GM19372 (cell line): ENCODE data around the gene SREBF2.

Experiments used
- ATAC-seq: cut with Tn5 transposase; IDR thresholded peaks from one replicate; pipeline ENCODE4 v1.9.1; 2021; ENCODE audit warnings: mild to moderate bottlenecking, low read depth, moderate library complexity; ENCODE audit not compliant: unreplicated experiment

Gene SREBF2

DNA sequence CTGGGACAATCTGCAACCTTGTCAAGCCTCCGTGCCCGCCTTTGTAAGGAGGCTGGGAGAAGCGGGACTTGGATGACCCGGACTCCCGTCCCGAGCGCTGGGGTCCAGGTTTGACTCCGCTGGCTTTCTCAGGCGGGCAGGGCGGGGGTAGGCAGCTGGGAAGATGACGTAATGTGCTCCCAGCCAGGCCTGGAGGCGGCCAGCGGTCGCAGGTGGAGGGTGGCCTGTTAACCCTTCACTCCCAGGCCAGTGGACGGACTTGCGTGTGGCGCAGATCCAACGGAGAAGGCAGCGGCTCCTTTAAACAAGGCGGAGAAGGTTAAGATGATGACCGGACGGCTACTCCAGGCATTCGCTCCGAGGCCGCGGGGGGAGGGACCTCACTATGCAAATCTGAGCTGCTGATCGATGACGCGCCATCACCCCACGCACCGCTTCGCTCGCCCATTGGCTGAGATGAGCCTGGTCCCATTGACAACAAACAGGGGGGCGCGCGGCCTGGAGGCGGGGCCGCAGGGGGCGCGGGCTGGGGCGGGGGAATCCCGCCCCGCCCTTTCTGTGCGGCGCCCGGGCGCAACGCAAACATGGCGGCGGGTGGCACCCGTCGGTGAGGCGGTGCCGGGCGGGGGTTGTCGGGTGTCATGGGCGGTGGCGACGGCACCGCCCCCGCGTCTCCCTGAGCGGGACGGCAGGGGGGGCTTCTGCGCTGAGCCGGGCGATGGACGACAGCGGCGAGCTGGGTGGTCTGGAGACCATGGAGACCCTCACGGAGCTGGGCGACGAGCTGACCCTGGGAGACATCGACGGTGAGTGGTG lies at the start of gene SREBF2:
SREBF2 (plus strand) TSS at position 553 of the 816 bp plus-strand sequence; CDS start at position 719, 166 bp downstream.
- ATAC-seq: peak; percentile 82

DNA sequence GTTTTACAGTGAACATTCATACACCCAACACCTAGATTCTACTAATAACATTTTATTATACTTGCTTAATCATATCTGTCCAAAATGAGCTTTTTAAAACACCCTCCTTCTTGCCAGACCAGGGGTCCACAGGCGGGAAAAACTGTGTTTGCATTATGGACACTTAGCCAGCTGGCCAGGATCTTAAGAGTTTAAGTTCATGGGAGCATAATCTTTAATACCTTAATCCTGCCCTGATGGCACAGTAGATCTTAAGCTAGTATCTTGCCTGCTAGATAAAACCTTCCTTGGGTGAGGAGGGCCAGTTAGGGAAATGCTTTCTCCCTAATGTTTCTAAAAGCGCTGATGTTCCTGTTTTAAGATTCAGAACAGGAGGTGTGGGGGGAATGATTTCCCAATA lies 45.6 kb upstream of the SREBF2 start:
- no peak for ATAC-seq

DNA sequence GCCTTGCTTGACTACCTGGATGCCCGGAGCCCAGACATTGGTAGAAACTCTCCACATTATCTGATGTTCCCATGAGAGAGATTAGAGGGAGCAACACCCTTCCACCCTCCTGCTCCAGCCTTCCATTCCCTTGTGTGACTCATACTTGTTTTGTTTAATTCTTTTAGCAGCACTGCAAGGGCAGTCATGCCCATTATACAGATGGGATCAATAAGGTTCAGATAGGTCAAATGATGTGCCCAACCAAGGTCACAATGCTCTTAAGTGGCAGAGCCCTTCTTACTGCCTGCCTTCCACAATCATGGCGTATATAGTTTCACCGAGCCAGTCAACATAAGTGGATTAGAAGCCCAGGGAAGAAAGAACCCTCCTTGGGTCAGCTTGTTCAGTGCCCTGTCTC lies 39.0 kb upstream of the SREBF2 start:
- no peak for ATAC-seq

DNA sequence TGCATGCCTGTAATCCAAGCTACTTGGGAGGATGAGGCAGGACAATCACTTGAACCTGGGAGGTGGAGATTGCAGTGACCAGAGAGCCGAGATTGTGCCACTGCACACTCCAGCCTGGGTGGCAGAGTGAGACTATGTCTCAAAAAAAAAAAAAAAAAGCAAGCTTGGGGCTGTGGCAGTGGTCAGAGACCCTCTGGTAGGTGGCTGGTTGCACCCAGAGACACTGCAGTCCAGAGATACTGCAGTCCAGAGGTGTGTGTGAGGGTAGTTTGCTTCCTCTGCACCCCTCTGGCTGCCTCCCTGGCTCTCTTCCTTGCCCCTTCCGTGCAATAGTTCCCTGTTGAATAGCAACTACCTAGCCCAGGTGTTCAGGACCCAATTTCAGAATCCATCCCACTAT lies 34.2 kb upstream of the SREBF2 start:
- ATAC-seq: no peak

DNA sequence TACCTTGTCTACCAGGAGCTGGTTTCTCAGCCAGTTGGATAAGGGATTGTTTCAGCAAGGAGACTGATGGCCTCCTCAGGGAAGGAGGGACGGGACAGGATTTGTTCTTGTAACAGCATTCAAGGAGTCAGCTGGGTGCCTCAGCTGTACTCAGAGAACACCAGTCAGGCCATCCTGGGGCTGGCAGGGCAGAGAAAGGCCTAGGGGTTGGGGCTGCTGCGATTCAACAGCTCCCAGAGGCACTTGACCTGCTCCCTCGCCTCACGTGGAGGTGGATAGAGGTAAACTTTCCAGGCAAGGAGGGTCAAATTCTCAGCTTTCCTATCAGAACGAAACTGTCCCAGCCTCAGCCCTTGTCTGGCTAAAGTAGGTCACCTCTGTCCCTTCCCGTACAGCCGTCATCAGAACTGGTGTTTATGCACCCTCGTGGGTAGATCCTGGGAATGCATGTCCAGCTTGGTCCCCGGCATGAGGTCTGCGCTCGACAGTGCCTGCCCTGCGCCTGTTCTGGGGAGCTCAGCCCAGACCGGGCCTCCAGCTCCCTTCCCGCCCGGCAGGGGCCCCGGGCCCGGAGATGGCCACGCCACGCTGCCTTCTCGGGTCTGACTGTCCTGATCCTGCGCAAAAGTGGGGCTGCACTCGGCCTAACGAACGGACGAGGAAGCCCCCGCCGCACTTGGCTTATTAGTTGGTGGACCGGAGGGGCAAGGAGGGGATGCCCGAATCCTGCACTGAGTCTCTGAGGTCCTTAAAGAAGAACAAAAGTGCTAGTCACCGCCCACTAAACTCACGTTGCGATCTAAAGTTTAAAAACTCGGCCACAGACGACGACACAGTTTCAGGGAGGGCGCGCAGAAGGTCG lies 33.2 kb upstream of the SREBF2 start:
- ATAC-seq: peak; percentile 15

DNA sequence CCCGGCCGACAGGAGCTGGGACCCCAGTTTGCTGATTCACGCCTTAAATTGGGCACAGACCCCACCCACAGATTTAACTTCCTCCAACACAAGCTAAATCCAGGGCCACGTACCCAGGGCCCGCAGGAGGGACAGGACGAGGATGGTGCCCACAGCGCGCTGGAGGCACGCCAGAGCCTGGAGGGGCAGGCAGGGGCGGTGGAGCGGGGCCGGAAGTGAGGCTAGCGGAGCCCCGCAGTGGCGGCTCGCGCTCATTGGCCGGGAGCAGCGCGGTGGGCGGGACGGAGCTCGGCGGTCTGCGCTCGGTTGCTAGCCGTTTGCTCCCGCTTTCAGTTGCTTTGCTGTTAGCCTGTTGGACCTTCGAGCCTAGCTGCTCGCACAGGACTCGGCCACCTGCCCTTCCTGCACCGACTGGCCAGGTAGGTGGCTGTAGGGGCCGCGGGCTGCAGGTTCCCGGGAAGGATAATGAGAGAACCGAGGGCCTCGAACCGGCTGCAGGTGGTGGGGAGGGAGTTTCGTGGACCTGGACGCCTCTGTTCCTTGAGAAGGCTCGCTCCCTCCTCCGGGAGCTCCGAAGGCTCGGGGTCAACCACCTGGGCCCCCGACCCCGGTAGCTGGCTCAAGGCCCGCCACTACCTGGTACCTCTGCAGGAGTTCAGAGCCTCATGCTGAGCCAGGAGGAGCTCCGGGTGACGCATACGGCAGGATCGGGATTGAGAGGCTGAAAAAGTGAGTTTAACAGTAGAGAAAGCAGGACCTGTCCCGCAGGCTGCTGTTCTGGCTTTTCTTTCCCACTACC lies 32.4 kb upstream of the SREBF2 start, which contains the start of gene CCDC134:
CCDC134 (plus strand) TSS at position 332 of the 799 bp plus-strand sequence. CDS start 8,212 bp downstream, outside the sequence.
- ATAC-seq: peak; percentile 89

DNA sequence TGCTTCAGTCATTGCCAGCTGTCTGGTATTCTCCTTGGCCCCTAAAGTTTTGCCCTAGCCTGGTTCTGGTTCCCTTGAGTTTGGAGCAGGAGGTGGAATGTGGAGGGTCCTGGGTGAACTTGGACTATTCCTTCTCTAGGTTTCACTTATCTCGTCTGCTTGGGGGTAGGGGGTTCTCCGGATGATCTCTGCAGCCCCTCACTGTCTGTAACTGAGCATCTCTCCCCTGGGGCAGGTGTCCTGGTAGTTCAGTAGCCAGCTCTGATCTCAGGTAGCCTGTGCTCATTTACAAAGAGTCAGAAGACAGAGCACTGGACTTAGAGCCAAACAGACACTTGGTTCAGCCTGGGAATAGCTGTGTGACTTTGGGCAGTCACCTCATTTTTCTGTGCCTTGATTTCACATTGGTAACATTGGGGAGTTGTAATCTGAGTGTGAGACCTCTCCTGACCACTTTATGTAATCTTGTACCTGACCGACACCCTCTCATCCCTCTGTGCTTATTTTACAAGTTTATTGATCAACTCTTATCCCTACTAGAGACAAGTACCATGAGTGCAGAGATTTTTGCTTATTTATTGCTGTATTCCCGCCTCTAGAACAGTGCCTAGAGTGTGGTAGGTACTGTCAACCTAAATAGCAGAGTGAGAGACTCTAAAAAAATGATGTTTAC lies 31.6 kb upstream of the SREBF2 start:
- no peak for ATAC-seq

DNA sequence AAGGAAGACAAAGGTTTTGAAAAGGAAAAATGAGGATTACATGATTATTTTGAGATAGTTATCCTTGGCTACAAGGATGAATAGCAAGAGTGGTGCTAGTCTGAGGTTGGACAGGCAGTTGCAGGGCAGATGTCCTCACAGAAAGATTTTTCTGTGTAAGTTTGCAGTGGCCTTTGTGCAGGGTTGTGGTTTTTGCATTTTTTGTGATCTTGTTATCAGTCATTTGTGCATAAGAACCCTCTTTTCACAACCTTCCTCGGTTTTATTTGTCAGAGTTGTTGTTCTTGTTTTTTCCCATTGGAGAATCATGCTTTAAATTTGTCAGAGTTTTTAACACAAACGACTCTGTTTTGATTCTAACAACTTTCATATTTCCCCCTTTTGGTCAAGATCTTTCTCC lies 31.0 kb upstream of the SREBF2 start:
- ATAC-seq: no peak

DNA sequence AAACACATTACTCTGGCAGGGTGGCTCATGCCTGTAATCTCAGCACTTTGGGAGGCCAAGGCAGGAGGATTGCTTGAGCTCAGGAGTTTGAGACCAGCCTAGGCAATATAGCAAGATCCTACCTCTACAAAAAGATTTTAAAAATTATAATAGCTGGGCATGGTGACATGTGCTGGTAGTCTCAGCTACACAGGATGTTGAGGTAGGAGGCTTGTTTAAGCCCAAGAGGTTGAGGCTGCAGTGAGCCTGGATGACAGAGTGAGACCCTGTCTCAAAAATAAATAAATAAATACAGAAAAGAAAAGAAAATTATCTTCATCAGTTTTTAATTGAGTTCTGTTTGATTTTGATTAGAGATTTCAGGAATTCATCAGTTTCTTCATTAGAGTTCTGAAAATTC lies 27.3 kb upstream of the SREBF2 start:
- ATAC-seq: no peak

DNA sequence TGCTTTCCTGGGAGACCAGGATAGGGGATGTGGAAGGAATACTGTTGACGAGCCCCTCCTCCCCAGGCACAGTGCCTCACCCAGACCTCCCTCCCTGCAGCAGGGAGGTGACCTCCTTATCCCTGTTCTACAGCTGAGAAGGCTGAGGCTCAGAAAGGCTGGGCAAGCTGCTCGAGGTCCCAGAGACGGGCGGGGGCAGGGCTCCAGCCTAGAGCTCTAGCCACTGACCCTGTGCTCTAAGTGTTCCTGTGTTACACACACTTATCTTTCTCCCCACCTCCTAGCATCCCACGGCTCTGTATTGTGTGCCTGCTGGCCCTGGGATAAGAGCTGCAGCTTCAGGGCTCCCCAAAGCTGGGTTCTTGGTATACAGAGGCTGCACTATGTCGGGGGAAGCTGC lies 24.5 kb upstream of the SREBF2 start:
- no peak for ATAC-seq

DNA sequence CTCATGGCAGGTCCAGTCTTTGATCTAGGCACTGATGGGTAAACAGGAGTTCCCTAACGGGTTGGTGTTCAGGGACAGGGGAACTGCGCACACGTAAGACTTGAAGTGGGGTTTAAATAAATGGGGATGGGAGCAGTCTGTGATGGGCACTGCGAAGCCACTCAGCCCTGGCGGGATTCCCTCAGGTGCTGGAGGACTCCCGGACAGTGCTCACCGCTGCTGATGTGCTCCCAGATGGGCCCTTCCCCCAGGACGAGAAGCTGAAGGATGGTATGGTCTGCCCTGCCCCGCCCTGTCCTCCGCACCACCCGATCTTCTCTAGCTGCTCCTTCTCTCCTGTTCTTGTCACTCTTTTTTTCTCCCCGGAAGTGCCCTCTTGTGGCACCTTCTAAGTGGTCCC lies 22.9 kb upstream of the SREBF2 start:
- ATAC-seq: no peak

DNA sequence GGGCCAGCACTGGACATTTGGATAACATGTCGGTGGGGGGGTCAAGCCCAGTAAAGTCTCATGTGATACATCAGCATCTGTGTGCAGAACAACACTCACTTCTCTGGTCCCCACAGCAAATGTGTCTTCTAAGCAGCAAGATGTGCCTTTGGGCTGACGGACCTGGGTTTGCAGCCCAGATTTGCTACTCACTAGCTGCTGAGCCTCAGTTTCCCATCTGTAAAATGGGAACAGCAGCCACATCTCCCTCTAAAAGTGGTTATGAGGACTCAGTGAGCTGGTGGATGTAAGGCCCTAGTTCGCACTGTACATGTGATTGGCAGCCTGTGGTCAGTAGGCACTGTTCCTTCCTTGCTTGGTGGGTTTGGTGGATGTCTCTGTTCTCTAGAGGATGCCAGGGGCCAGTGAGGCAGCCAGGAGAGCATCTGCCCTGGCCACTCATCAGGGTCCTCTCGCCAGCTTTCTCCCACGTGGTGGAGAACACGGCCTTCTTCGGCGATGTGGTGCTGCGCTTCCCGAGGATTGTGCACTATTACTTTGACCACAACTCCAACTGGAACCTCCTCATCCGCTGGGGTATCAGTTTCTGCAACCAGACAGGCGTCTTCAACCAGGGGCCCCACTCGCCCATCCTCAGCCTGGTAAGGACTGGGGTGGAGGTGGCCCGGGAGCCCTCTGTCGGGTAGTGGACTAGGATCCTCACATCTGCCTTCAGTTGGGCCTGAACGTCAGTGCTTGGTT lies 19.9 kb upstream of the SREBF2 start:
- ATAC-seq: no peak

DNA sequence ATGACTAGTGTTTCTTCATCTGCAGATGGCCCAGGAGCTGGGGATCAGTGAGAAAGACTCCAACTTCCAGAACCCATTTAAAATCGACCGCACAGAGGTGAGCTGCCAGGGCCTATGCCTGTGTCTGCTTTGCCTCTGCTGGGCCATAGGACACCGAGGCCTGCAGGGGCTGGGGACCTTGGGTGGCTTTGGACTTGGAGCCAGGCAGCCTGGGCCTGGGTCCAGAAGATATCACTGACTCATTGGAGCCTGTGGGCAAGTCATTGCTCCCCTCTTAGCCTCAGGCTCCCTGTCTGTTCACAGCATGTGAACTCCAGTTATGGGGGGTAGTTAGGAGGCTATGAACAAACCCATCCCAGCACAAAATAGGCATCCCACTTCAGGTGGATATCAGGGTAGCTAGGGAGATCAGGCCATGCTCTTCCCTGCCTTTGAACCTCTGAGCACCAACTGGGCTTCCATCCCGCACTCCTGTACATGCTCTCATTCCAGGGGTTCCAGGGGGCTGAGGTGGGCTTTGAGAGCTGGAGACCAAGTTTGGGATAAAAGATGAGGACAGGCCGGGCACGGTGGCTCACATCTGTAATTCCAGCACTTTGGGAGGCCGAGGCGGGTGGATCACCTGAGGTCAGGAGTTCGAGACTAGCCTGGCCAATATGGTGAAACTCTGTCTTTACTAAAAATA lies 19.0 kb upstream of the SREBF2 start:
- ATAC-seq: no peak

DNA sequence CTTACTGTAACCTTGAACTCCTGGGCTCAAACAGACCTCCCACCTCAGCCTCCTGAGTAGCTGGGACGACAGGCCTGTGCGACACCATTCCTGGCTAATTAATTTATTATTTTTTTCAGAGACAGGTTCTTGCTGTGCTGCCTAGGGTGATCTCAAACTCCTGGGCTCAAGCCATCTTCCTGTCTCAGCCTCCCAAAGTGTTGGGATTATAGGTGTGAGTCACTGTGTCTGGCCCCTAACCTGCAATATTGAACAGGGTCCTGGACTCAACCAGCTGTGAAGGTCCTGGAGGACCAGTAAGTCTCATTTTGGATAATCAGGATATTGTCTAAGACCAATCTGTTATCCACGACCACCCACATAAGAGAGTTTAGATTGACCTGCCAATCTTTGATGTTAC lies 17.2 kb upstream of the SREBF2 start:
- ATAC-seq: no peak

DNA sequence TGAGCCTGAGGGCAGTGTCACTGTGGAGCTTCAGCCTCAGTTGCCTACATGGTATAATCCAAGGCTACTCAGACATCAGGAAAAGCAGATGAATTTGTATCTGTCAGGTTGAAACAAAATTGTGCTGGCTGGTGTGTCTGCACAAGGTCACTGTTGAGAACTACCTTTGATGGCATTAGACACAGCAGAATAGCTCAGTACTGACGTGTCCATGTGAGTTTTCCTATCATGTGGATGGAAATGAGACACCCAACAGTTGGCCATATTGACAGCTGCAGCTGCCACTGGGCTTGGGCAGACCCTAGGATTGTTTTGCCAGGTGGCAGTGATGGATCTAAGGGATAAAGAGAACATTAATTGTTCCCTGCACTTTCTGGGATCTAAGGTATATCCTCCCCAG lies 16.7 kb upstream of the SREBF2 start:
- ATAC-seq: no peak

DNA sequence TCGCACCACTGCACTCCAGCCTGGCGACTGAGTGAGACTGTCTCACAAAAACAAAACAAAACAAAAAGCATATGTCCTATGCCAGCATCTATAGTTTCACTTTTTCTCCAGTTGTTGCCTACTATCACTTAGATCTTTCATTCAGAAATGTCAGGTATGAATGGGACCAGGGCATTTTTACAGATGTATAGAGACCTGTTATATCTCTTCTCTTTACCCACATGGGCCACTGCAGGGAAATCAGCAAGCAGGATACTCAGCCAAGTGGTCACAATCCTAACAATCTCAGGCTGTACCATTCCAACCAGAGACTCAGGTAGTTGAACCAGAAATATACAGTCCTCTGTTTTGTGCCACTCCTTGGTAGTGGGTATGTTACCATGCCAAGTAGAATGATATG lies 16.0 kb upstream of the SREBF2 start:
- ATAC-seq: no peak

DNA sequence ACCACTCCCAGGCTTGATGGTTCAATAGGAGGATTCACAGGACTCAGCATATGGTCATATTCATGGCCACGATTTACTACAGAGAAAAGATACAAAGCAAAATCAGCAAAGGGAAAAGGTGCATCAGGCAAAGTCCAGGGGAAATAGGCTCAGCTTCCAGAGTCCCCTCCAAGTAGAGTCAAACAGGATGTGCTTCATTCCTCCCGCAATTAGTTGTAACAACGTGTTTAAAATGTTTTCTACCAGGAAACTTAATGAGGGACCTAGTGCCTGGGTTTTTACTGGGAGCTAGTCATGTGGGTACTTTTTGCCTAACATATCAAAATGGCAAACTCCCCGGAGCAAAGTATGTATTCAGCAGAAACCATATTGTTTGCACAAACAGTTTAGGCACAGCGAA lies 14.9 kb upstream of the SREBF2 start:
- no peak for ATAC-seq

DNA sequence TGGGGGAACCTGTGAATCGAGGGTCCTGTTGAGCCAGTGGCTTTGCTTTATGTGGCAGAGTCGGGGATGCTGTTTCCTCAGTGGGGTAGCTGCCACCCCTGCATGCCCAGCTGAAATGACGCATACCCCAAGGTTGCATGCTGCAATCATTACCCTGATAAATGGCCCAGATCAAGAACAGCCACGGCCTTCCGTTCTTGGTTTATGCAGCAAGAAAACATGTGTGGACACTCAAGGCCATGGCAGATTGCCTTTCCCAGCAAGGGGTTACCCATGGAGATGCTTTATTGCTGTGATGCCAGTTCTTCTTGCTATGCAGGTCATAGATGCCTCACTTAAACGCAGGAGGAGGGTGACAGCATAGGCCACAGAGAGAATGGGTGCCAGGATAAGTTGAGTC lies 14.3 kb upstream of the SREBF2 start:
- ATAC-seq: no peak

DNA sequence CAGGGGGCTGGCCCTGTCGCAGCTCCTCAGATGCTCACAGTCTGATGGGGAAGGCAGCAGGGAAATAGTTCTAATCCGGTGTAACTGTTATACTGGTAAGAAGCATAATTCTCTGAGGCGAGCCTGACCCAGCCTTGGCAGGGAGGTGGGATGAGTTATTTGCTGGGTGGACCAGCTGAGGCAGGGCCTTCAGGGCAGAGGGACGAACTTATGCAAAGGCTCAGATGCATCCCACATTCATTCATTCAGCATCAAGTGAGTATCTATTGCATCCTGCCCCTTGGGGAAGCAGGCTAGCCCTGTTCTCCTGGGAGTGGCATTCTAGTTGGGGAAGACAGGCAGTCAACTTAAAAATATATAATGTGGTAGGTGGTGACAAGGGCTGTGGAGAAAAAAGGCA lies 13.6 kb upstream of the SREBF2 start:
- no peak for ATAC-seq
